HepG2 (cell line): ENCODE results near the gene GLDN.

Experiments used
- BRCA1 ChIP-seq: sonication (generic); formaldehyde crosslinking; IDR thresholded peaks from 2 replicates; pipeline ENCODE4 v1.4.0; 2020; ENCODE audit warnings: missing genetic modification reagents
- CREM ChIP-seq, 2 experiments: sonication (generic) in 1 of 2; formaldehyde crosslinking in 1 of 2; IDR thresholded peaks; 2 replicates each; pipeline versions ENCODE4 v1.4.0 to v1.6.1; 2016 to 2020; ENCODE audit warnings: antibody characterized with exemption in 1 of 2, mild to moderate bottlenecking in 1 of 2, missing genetic modification reagents in 1 of 2
- MLX ChIP-seq: IDR thresholded peaks from 2 replicates; pipeline ENCODE4 v1.6.1; 2016
- MTA3 ChIP-seq: sonication (generic); formaldehyde crosslinking; IDR thresholded peaks from 2 replicates; pipeline ENCODE4 v1.4.0; 2020; ENCODE audit warnings: missing genetic modification reagents
- PHF8 ChIP-seq: sonication (generic); formaldehyde crosslinking; IDR thresholded peaks from 2 replicates; pipeline ENCODE4 v1.5.0; 2020; ENCODE audit warnings: missing genetic modification reagents
- POLR2A ChIP-seq, 2 experiments: IDR thresholded peaks; 2 replicates each; pipeline ENCODE4 v1.6.1; 2011; ENCODE audit warnings: low read depth in 2 of 2, low read length in 2 of 2, mild to moderate bottlenecking in 1 of 2, moderate library complexity in 1 of 2; ENCODE audit not compliant: insufficient read depth in 1 of 2
- SIN3A ChIP-seq: IDR thresholded peaks from 2 replicates; pipeline ENCODE4 v1.6.1; 2011; ENCODE audit warnings: low read depth, mild to moderate bottlenecking, control low read depth, low read length, borderline replicate concordance
- TAF1 ChIP-seq: sonication (generic); formaldehyde crosslinking; IDR thresholded peaks from 2 replicates; pipeline ENCODE4 v1.4.0; 2020; ENCODE audit warnings: missing genetic modification reagents
- TRIM24 ChIP-seq: sonication (generic); formaldehyde crosslinking; IDR thresholded peaks from 2 replicates; pipeline ENCODE4 v1.8.0; 2022; ENCODE audit warnings: mild to moderate bottlenecking, missing genetic modification reagents
- ZNF44 ChIP-seq: sonication (generic); formaldehyde crosslinking; IDR thresholded peaks from 2 replicates; pipeline ENCODE4 v1.5.1; 2020; ENCODE audit warnings: mild to moderate bottlenecking, missing genetic modification reagents
- TF ChIP-seq, protein P1 (sequence below): sonication (generic); formaldehyde crosslinking; IDR thresholded peaks from 2 replicates; pipeline ENCODE4 v1.5.0; 2020; ENCODE audit warnings: missing genetic modification reagents, mild to moderate bottlenecking, borderline replicate concordance
- TF ChIP-seq, protein P2 (sequence below): sonication (generic); formaldehyde crosslinking; IDR thresholded peaks from 2 replicates; pipeline ENCODE4 v1.5.0; 2020; ENCODE audit warnings: mild to moderate bottlenecking, missing genetic modification reagents, moderate library complexity

DNA sequence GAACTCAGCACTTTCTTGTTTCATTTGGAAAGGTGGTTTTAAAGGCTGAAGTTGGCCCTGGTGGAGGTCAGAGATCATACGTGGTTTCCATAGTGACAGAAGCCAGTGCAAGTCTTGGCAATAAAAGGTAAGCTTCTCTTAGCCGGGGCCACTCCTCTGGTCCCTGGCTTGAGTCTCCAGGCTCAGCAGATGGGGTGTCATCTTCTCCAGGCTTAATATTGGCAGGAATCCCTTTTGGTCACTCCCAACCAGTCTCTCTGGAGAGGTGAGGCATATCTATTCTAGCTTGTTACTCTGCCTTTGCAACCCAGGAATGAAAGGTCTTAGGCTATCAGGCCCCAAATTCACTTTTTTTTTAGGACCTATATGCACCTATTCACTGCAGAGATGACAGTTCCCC lies 7.9 kb upstream of the GLDN start:
- TF ChIP-seq BRCA1 (CRISPR knock-in tag) (no peak), TRIM24 (CRISPR knock-in tag) (no peak), POLR2A (IDR thresholded peaks at IDR 0.05; ENCODE audit: insufficient read depth in 1 of 2, low read depth in 2 of 2, low read length in 2 of 2) (no peak), MTA3 (CRISPR knock-in tag) (no peak), PHF8 (CRISPR knock-in tag) (no peak), TAF1 (CRISPR knock-in tag) (no peak), ZNF44 (no peak), CREM (IDR thresholded peaks at IDR 0.05) (no peak), CREM (CRISPR knock-in tag; IDR thresholded peaks at IDR 0.05) (no peak), MLX (no peak), SIN3A (no peak)
- TF ChIP-seq, protein P1, sequence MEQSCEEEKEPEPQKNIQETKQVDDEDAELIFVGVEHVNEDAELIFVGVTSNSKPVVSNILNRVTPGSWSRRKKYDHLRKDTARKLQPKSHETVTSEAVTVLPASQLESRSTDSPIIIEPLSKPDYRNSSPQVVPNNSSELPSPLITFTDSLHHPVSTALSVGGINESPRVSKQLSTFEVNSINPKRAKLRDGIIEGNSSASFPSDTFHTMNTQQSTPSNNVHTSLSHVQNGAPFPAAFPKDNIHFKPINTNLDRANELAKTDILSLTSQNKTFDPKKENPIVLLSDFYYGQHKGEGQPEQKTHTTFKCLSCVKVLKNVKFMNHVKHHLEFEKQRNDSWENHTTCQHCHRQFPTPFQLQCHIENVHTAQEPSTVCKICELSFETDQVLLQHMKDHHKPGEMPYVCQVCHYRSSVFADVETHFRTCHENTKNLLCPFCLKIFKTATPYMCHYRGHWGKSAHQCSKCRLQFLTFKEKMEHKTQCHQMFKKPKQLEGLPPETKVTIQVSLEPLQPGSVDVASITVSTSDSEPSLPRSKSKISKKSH (CRISPR knock-in tag), result no peak
- TF ChIP-seq, protein P2, sequence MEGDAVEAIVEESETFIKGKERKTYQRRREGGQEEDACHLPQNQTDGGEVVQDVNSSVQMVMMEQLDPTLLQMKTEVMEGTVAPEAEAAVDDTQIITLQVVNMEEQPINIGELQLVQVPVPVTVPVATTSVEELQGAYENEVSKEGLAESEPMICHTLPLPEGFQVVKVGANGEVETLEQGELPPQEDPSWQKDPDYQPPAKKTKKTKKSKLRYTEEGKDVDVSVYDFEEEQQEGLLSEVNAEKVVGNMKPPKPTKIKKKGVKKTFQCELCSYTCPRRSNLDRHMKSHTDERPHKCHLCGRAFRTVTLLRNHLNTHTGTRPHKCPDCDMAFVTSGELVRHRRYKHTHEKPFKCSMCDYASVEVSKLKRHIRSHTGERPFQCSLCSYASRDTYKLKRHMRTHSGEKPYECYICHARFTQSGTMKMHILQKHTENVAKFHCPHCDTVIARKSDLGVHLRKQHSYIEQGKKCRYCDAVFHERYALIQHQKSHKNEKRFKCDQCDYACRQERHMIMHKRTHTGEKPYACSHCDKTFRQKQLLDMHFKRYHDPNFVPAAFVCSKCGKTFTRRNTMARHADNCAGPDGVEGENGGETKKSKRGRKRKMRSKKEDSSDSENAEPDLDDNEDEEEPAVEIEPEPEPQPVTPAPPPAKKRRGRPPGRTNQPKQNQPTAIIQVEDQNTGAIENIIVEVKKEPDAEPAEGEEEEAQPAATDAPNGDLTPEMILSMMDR (CRISPR knock-in tag), result no peak
